ENCODE data around the gene CLBA1. TPM values are rescaled to one million over a fixed set of nuclear protein-coding genes. Genes with fewer than 3 reads are reported as not detected.
"Not testable (repeated sequence)": the region's sequence is repeated elsewhere in the genome, so short reads cannot be mapped to it uniquely, and the experiment has no call there.

The CLBA1 gene
- total and polyA plus RNA-seq, 2 donors (not counting 1 experiment from before 2014, with no cell fraction given), result 11.3 to 11.7 TPM

- Histone ChIP-seq H3K79me2 (ENCODE audit: control insufficient read depth, insufficient read depth, low read length) (no peaks in the 10 kb centered on the region), H3K27ac (ENCODE audit: insufficient read depth, low read length) (no peak overlapping the region), H3K4me3 (replicated peaks in 1 of 4; ENCODE audit: control extremely low read depth in 1 of 4, insufficient read depth in 1 of 4, low read depth in 3 of 4, low read length in 4 of 4) (no peak overlapping the region), H2AFZ (ENCODE audit: low read length) (no peak overlapping the region), H3K4me1 (ENCODE audit: control insufficient read depth, extremely low read depth, insufficient read depth, low read length) (no peaks in the 10 kb centered on the region), H3K27me3 (ENCODE audit: control insufficient read depth, insufficient read depth, low read length) (peaks cover 4% of the 10 kb centered on the region), H3K9ac (ENCODE audit: insufficient read depth, low read length) (no peak overlapping the region), H3K36me3 (ENCODE audit: control insufficient read depth, insufficient read depth, low read length) (no peaks in the 10 kb centered on the region), H4K20me1 (ENCODE audit: control insufficient read depth, extremely low read depth, insufficient read depth, low read length) (no peaks in the 10 kb centered on the region), H3K9me3 (ENCODE audit: control insufficient read depth, insufficient read depth, low read depth, low read length) (no peaks in the 10 kb centered on the region), H3K4me2 (ENCODE audit: extremely low read depth, insufficient read depth, low read length) (no peak overlapping the region)
- TF ChIP-seq EZH2 (IDR thresholded peaks at IDR 0.05; ENCODE audit: low read length, missing control alignments), result no peak
- no peak for TF ChIP-seq CTCF (conservative IDR thresholded peaks at IDR 0.05 in 1 of 2, IDR thresholded peaks at IDR 0.05 in 1 of 2; ENCODE audit: low read depth in 1 of 2, low read length in 2 of 2)
- DNase-seq (ENCODE audit: low read depth in 2 of 2), result no peak
Measured at GRCh38 chr14:105030836-105031396, 45.3 kb downstream of the CLBA1 start.

- H4K20me1 ChIP-seq (ENCODE audit: control insufficient read depth, extremely low read depth, insufficient read depth, low read length); H3K9me3 ChIP-seq (ENCODE audit: control insufficient read depth, insufficient read depth, low read depth, low read length); H3K27me3 ChIP-seq (ENCODE audit: control insufficient read depth, insufficient read depth, low read length); H3K4me1 ChIP-seq (ENCODE audit: control insufficient read depth, extremely low read depth, insufficient read depth, low read length); H3K4me2 ChIP-seq (ENCODE audit: extremely low read depth, insufficient read depth, low read length); H3K36me3 ChIP-seq (ENCODE audit: control insufficient read depth, insufficient read depth, low read length); H3K27ac ChIP-seq (ENCODE audit: insufficient read depth, low read length); H3K79me2 ChIP-seq (ENCODE audit: control insufficient read depth, insufficient read depth, low read length); H2AFZ ChIP-seq (ENCODE audit: low read length); H3K9ac ChIP-seq (ENCODE audit: insufficient read depth, low read length); H3K4me3 ChIP-seq (replicated peaks in 1 of 4; ENCODE audit: control extremely low read depth in 1 of 4, insufficient read depth in 1 of 4, low read depth in 3 of 4, low read length in 4 of 4): not testable (repeated sequence)
- DNase-seq (ENCODE audit: low read depth in 2 of 2), result peak in 1 of 2 donors; percentile 96
Measured at GRCh38 chr14:105032451-105032901, 46.9 kb downstream of the CLBA1 start.

- H3K27me3 ChIP-seq (ENCODE audit: control insufficient read depth, insufficient read depth, low read length); H3K9ac ChIP-seq (ENCODE audit: insufficient read depth, low read length); DNase-seq (ENCODE audit: low read depth in 2 of 2); H4K20me1 ChIP-seq (ENCODE audit: control insufficient read depth, extremely low read depth, insufficient read depth, low read length); H3K79me2 ChIP-seq (ENCODE audit: control insufficient read depth, insufficient read depth, low read length); H3K4me2 ChIP-seq (ENCODE audit: extremely low read depth, insufficient read depth, low read length); H3K9me3 ChIP-seq (ENCODE audit: control insufficient read depth, insufficient read depth, low read depth, low read length); H3K4me1 ChIP-seq (ENCODE audit: control insufficient read depth, extremely low read depth, insufficient read depth, low read length); H3K27ac ChIP-seq (ENCODE audit: insufficient read depth, low read length); H3K36me3 ChIP-seq (ENCODE audit: control insufficient read depth, insufficient read depth, low read length): not testable (repeated sequence)
- Histone ChIP-seq H2AFZ (ENCODE audit: low read length) (peak overlapping the region; percentile 35), H3K4me3 (replicated peaks in 1 of 4; ENCODE audit: control extremely low read depth in 1 of 4, insufficient read depth in 1 of 4, low read depth in 3 of 4, low read length in 4 of 4) (peak overlapping the region; percentile 19 to 58 (median 36))
Measured at GRCh38 chr14:105033412-105033900, 47.9 kb downstream of the CLBA1 start.

- Histone ChIP-seq H3K27ac (ENCODE audit: insufficient read depth, low read length) (no peak overlapping the region), H3K4me1 (ENCODE audit: control insufficient read depth, extremely low read depth, insufficient read depth, low read length) (no peaks in the 10 kb centered on the region), H3K9me3 (ENCODE audit: control insufficient read depth, insufficient read depth, low read depth, low read length) (no peaks in the 10 kb centered on the region), H3K4me3 (replicated peaks in 1 of 4; ENCODE audit: control extremely low read depth in 1 of 4, insufficient read depth in 1 of 4, low read depth in 3 of 4, low read length in 4 of 4) (no peak overlapping the region), H3K27me3 (ENCODE audit: control insufficient read depth, insufficient read depth, low read length) (peaks cover 4% of the 10 kb centered on the region), H3K9ac (ENCODE audit: insufficient read depth, low read length) (no peak overlapping the region), H2AFZ (ENCODE audit: low read length) (no peak overlapping the region), H3K4me2 (ENCODE audit: extremely low read depth, insufficient read depth, low read length) (no peak overlapping the region), H3K79me2 (ENCODE audit: control insufficient read depth, insufficient read depth, low read length) (no peaks in the 10 kb centered on the region), H3K36me3 (ENCODE audit: control insufficient read depth, insufficient read depth, low read length) (no peaks in the 10 kb centered on the region), H4K20me1 (ENCODE audit: control insufficient read depth, extremely low read depth, insufficient read depth, low read length) (no peaks in the 10 kb centered on the region)
- no peak for DNase-seq (ENCODE audit: low read depth in 2 of 2)
- TF ChIP-seq EZH2 (IDR thresholded peaks at IDR 0.05; ENCODE audit: low read length, missing control alignments) (no peak), CTCF (conservative IDR thresholded peaks at IDR 0.05 in 1 of 2, IDR thresholded peaks at IDR 0.05 in 1 of 2; ENCODE audit: low read depth in 1 of 2, low read length in 2 of 2) (no peak)
Measured at GRCh38 chr14:105034315-105035039, 48.9 kb downstream of the CLBA1 start.

GRCh38 chr14:105035616-105036015 is 50.0 kb downstream of the CLBA1 start:
- not testable (repeated sequence) for H3K27me3 ChIP-seq (ENCODE audit: control insufficient read depth, insufficient read depth, low read length); H4K20me1 ChIP-seq (ENCODE audit: control insufficient read depth, extremely low read depth, insufficient read depth, low read length); H3K4me2 ChIP-seq (ENCODE audit: extremely low read depth, insufficient read depth, low read length); H3K27ac ChIP-seq (ENCODE audit: insufficient read depth, low read length); H3K79me2 ChIP-seq (ENCODE audit: control insufficient read depth, insufficient read depth, low read length); H3K4me1 ChIP-seq (ENCODE audit: control insufficient read depth, extremely low read depth, insufficient read depth, low read length); DNase-seq (ENCODE audit: low read depth in 2 of 2); H3K9me3 ChIP-seq (ENCODE audit: control insufficient read depth, insufficient read depth, low read depth, low read length); H2AFZ ChIP-seq (ENCODE audit: low read length); H3K36me3 ChIP-seq (ENCODE audit: control insufficient read depth, insufficient read depth, low read length); H3K9ac ChIP-seq (ENCODE audit: insufficient read depth, low read length); H3K4me3 ChIP-seq (replicated peaks in 1 of 4; ENCODE audit: control extremely low read depth in 1 of 4, insufficient read depth in 1 of 4, low read depth in 3 of 4, low read length in 4 of 4)

Measured in fibroblast of lung (primary cell).